GOT3 (cell line): ENCODE data around the gene BAZ2B.

Experiments
- DNase-seq: peaks from one replicate; lab custom pipeline; 2025; ENCODE audit warnings: mixed read lengths; lab: John Stamatoyannopoulos, UW

The BAZ2B gene

DNA sequence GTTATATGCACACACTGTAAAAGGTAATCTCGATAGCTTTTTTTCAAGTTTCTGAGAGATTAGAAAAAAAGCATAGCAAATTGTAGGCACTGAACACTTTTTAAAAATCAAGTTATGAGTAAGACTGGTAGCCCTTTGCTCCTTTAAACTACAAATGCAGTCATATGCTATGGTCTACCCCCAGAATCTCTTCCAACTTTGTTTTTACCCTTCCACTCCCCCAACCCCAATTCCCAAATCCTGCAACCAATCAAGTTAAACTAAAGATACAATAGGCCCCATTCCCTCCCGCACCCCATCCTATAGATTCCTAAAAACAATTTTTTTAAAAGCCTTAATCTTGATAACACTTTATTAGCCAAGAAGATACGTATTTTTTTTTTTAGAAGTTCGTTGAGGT lies 752 bp upstream of the BAZ2B start:
- no peak for DNase-seq

DNA sequence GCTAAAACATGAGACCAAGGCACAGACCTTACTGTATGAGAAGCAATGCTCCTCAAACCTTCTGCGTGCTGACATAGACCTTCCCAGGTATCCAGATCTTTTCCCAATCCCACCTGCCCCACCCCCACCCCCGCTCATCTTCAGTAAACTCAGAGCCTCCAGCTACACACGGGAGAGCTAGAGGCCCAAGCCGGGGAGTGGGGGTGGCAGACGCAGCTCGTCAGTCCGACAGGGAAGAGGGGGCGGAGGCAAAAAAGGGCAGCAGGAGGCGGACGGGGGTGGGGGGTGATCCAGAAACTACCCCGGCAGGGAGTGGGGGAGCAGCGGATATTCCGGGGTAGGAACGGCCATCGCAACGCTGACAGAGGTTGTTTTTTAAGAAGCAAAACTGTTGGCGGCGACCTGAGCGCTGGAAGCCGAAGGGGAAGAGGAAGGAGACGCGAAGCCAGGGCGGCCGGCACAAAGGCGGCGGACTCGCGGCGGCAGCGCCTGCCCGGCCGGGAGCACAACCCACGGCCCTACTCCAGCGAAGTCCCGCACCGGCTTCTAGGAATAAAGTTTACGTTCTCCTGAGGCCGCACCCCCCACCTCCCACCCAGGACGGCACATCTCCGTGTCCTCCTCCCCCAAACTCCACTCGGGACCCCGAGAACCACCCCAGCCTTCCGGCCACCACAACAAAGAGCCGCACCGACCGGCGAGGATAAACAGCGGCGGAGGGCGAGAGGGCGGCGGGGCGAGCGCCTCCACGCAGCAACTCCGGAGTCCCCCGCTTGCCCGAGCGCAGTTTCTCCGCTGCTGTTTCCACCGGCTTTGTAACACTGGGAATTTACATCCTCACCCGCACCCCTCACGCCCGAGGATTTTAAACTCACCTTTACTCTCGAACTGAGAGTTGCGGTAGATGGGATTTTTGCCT lies 722 bp downstream of the BAZ2B start:
- peak; percentile 56 for DNase-seq

- DNase-seq = peak; percentile 20
These were observed 1.6 kb downstream of the BAZ2B start for GRCh38 chr2:159614534-159615366.

- DNase-seq = no peak
These were observed 2.6 kb downstream of the BAZ2B start for GRCh38 chr2:159613651-159614285.

- no peak for DNase-seq
These were observed 3.3 kb downstream of the BAZ2B start for GRCh38 chr2:159613091-159613490.

GRCh38 chr2:159612255-159612901 lies 4.0 kb downstream of the BAZ2B start:
- no peak for DNase-seq

GRCh38 chr2:159609811-159610549 lies 6.4 kb downstream of the BAZ2B start:
- no peak for DNase-seq

DNA sequence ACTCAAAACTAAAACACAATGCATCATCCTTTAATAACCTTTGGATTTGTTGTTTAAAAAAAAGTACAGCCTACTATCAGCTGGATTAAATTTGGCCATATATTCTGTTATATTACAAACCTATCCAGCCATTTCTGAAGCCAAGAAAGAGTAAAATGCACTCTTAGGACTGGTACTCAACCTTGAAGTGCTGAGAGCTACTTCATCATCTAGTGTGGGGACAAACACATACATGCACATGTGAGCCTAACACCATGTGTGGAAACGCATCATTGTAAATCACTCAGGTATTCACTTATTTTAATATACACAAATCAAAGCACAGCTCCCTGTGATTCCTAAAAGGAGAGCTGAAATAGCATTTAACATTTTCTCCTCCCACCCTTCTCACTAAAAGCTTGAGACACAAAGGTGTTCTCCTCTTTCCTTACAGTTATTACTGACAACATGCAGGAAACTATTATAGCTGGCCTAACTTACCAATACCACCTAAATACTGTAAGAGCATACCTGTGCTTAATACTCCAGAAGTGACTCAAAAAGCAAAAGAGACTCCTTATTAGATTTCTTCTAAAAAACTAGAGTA lies 7.5 kb downstream of the BAZ2B start:
- no peak for DNase-seq

- no peak for DNase-seq
These were observed 8.2 kb downstream of the BAZ2B start for GRCh38 chr2:159608108-159608507.

GRCh38 chr2:159606287-159606686 lies 10.1 kb downstream of the BAZ2B start:
- no peak for DNase-seq

- DNase-seq = no peak
These were observed 10.7 kb downstream of the BAZ2B start for GRCh38 chr2:159605441-159606178.

GRCh38 chr2:159604159-159604558 lies 12.2 kb downstream of the BAZ2B start:
- no peak for DNase-seq

DNA sequence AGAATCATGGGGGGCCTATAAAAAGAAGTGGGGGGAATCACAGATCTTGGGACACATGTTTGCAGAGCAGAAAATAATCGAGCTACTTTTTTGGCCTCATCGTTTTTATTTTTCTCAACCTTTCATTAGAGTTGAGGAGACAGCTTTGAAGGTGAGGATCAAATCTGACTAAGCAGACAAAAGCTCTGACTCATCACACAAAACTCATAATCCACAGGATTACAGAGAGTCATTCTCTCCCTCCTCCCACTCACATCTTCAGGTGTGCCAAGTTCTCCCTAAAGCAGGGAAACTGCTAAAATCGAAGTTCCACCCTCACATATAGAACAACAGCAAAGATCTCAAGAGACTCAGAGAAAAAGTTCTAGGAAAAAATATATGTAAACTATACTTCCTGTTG lies 15.6 kb downstream of the BAZ2B start:
- no peak for DNase-seq

- no peak for DNase-seq
These were observed 20.8 kb downstream of the BAZ2B start for GRCh38 chr2:159595410-159596046.

- no peak for DNase-seq
These were observed 23.9 kb downstream of the BAZ2B start for GRCh38 chr2:159592441-159592840.

DNA sequence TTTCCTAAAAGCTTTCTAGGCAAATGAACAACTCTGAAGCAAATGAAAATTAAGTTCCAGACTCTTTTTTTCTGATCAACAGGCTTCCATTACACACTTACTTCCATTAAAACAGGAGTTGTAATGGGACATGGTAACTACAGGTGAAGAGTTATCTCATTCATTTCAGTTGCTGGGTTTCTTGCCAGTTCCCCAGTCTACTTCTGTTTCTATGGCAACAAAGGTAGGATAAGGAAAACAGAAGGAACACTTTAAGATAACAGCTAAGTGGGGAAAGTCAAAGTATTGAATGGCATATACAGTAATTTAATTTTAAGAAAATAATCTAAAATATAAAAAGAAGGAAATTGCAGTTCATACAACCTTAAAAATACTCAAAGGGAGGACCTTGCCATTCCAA lies 25.1 kb downstream of the BAZ2B start:
- no peak for DNase-seq

DNA sequence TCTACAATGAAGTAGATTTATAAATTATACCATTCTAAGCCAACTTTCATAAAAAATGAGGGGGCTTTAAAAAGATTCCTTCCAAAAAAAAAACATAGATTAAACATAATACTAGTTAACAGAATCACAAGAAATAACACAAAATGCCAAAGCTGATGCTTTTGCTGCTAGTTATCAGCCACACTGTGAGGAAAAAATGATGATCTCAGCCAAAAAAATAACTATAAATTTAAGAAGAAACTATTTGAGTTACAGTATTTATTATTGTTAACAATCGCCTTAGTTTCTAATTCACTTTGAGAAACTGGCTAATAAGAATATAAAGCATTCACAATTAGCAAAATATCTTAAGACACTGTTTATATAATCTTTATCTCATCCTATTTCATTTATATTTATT lies 27.1 kb downstream of the BAZ2B start:
- no peak for DNase-seq

DNA sequence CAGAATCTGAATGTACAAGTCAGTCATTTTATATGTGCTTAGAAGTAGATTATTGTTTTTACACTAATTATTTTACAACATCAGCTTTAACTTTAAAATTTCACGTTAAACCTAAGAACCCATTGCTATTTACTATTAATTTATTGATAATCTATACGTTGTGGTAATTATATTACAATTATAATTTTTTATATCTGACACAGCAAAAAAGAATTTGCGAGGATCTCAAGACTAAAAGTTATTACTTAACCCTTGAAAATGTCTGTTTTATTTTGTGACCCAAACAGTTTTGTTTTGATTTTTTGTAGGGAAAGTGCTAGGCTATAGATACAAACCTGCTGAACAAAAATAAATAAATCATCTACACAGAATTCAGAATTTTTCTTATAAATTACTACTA lies 30.3 kb downstream of the BAZ2B start:
- DNase-seq = no peak

DNA sequence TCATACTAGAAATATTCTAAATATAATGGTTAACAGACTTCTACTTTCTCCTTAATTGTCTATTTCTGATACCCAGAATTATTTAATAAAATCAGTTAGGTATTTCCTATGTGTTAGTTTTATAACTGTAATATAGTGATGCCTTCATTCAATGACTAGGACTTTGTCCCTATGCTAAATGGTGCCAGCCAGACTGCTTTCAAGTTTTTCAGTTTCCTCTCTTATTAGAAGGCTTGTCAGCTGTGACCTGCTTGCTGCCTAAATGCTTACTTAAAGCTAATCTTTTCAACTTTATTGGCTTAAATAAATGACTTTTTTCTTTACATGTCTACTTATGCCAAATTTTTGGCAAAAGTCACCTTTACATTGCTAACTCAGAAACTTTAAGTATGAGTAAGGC lies 30.7 kb downstream of the BAZ2B start:
- DNase-seq = no peak

- DNase-seq = no peak
These were observed 31.6 kb downstream of the BAZ2B start for GRCh38 chr2:159584796-159585195.
